ENCODE measurements around the gene ZMAT2. TPM values are rescaled to one million over a fixed set of nuclear protein-coding genes. Genes with fewer than 3 reads are reported as not detected.

The ZMAT2 gene
- total and polyA plus RNA-seq, 2 of the 8 experiments (the other 6 are each of a cell fraction or from before 2014, with no cell fraction given), result 56.8 to 65.9 TPM

GRCh38 chr5:140737486-140737885 is 37.2 kb downstream of the ZMAT2 start:
- H2BK120ac ChIP-seq (replicated peaks; ENCODE audit: low read depth, low read length), result no peak overlapping the region
- no peak overlapping the region for H3K9ac ChIP-seq (replicated peaks in 1 of 4; ENCODE audit: extremely low read depth in 1 of 4, low read depth in 3 of 4, low read length in 3 of 4)
- H4K20me1 ChIP-seq (replicated peaks in 1 of 2; ENCODE audit: control insufficient read depth in 1 of 2, insufficient read depth in 2 of 2, low read length in 2 of 2), result no peaks in the 10 kb centered on the region
- no peak overlapping the region for H2BK5ac ChIP-seq (ENCODE audit: low read depth, low read length)
- no peak overlapping the region for H4K91ac ChIP-seq (replicated peaks; ENCODE audit: insufficient read length, low read length)
- no peaks in the 10 kb centered on the region for H3K79me1 ChIP-seq (ENCODE audit: low read depth, low read length)
- H2BK12ac ChIP-seq (ENCODE audit: low read depth, low read length), result no peak overlapping the region
- H3K27ac ChIP-seq (ENCODE audit: low read depth, low read length), result no peak overlapping the region
- H2BK15ac ChIP-seq (ENCODE audit: low read length), result no peak overlapping the region
- H3K9me3 ChIP-seq (ENCODE audit: insufficient read depth in 2 of 2, low read depth in 1 of 2, low read length in 1 of 2), result peaks cover 13 to 22% of the 10 kb centered on the region in 2 experiments; a peak in 2 of 4 replicates
- no peak overlapping the region for H3K4ac ChIP-seq (replicated peaks; ENCODE audit: insufficient read length, low read depth, low read length)
- H2AFZ ChIP-seq (ENCODE audit: low read length), result no peak overlapping the region
- H3K36me3 ChIP-seq (ENCODE audit: control insufficient read depth in 2 of 4, insufficient read depth in 4 of 4, low read length in 3 of 4), result no peaks in the 10 kb centered on the region
- no peak overlapping the region for H3K56ac ChIP-seq (replicated peaks; ENCODE audit: insufficient read length, low read depth, low read length)
- 76% methylated on average over 1 of the region's 1 CpG; no CpG with 5 or more reads in 1 of the 2 experiments for WGBS, 2 experiments (ENCODE audit: extremely low coverage in 1 of 2, insufficient coverage in 1 of 2, insufficient read length in 1 of 2, insufficient replicate concordance in 2 of 2, low coverage in 1 of 2, low lambda C conversion rate in 2 of 2, missing lambda C conversion rate in 1 of 2)
- no peak overlapping the region for H4K8ac ChIP-seq (ENCODE audit: extremely low read depth, insufficient read depth, low read length)
- H3K23me2 ChIP-seq (ENCODE audit: low read depth, low read length), result no peaks in the 10 kb centered on the region
- DNase-seq (ENCODE audit: low read depth in 1 of 2, low spot score in 2 of 2) (no peak), FAIRE-seq (no peak)
- no peaks in the 10 kb centered on the region for H3K4me1 ChIP-seq (replicated peaks in 1 of 4; ENCODE audit: control insufficient read depth in 3 of 4, insufficient read depth in 4 of 4, low read length in 3 of 4)
- no peak overlapping the region for H3K23ac ChIP-seq (ENCODE audit: insufficient read length)
- ChIA-PET POLR2A (ENCODE audit: partially characterized antibody) (interaction anchor here (1.2 kb wide), 1 partner anchor 47 kb away, joined by 3 read pairs; the partner anchor contains the start of genes HARS1 and HARS2), CTCF (ENCODE audit: partially characterized antibody) (no interaction called here)
- H3K18ac ChIP-seq (ENCODE audit: extremely low read depth, low read length), result no peak overlapping the region
- H2AK5ac ChIP-seq (ENCODE audit: low read depth, low read length), result no peak overlapping the region
- no peak overlapping the region for H4K5ac ChIP-seq (ENCODE audit: insufficient read length, low read depth, low read length)
- no peaks in the 10 kb centered on the region for H3K79me2 ChIP-seq (ENCODE audit: control insufficient read depth in 1 of 2, insufficient read depth in 2 of 2, low read length in 2 of 2)
- no peak overlapping the region for H2BK20ac ChIP-seq (ENCODE audit: low read length)
- no peaks in the 10 kb centered on the region for H3K27me3 ChIP-seq (replicated peaks in 1 of 4; ENCODE audit: control insufficient read depth in 3 of 4, extremely low read depth in 1 of 4, insufficient read depth in 3 of 4, low read length in 3 of 4)
- H3K4me3 ChIP-seq (ENCODE audit: extremely low read depth in 1 of 4, insufficient read depth in 2 of 4, low read depth in 3 of 4, low read length in 4 of 4), result no peak overlapping the region
- H3K14ac ChIP-seq (ENCODE audit: insufficient read length), result no peak overlapping the region
- H3K4me2 ChIP-seq (ENCODE audit: insufficient read depth in 1 of 2, low read depth in 2 of 2, low read length in 2 of 2), result no peak overlapping the region
- no peak for TF ChIP-seq GTF2F1 (IDR thresholded peaks at IDR 0.05; ENCODE audit: borderline replicate concordance, low read depth, low read length)
- TF ChIP-seq BACH1 (IDR thresholded peaks at IDR 0.05; ENCODE audit: low read length), result no peak
- no peak for TF ChIP-seq EGR1 (IDR thresholded peaks at IDR 0.05; ENCODE audit: borderline replicate concordance, low read depth, low read length)
- TF ChIP-seq SRF (IDR thresholded peaks at IDR 0.05; ENCODE audit: low read depth, low read length), result no peak
- TF ChIP-seq RBBP5 (IDR thresholded peaks at IDR 0.05; ENCODE audit: borderline replicate concordance, low read depth, low read length), result no peak
- TF ChIP-seq RNF2 (IDR thresholded peaks at IDR 0.05; ENCODE audit: borderline replicate concordance, low read depth, low read length, missing control alignments, poor library complexity, severe bottlenecking), result no peak
- TF ChIP-seq, protein P1, sequence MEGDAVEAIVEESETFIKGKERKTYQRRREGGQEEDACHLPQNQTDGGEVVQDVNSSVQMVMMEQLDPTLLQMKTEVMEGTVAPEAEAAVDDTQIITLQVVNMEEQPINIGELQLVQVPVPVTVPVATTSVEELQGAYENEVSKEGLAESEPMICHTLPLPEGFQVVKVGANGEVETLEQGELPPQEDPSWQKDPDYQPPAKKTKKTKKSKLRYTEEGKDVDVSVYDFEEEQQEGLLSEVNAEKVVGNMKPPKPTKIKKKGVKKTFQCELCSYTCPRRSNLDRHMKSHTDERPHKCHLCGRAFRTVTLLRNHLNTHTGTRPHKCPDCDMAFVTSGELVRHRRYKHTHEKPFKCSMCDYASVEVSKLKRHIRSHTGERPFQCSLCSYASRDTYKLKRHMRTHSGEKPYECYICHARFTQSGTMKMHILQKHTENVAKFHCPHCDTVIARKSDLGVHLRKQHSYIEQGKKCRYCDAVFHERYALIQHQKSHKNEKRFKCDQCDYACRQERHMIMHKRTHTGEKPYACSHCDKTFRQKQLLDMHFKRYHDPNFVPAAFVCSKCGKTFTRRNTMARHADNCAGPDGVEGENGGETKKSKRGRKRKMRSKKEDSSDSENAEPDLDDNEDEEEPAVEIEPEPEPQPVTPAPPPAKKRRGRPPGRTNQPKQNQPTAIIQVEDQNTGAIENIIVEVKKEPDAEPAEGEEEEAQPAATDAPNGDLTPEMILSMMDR (IDR thresholded peaks at IDR 0.05; ENCODE audit: control extremely low read depth in 1 of 3, insufficient read depth in 1 of 3, low read depth in 1 of 3, low read length in 3 of 3), result no peak
- TF ChIP-seq KDM1A (IDR thresholded peaks at IDR 0.05; ENCODE audit: borderline replicate concordance, low read length), result no peak
- TF ChIP-seq SUZ12 (IDR thresholded peaks at IDR 0.05; ENCODE audit: low read length), result no peak
- TF ChIP-seq FOSL1 (IDR thresholded peaks at IDR 0.05; ENCODE audit: insufficient read depth, low read depth, low read length), result no peak
